ENCODE data around the gene OTUD3.

The OTUD3 gene

DNA sequence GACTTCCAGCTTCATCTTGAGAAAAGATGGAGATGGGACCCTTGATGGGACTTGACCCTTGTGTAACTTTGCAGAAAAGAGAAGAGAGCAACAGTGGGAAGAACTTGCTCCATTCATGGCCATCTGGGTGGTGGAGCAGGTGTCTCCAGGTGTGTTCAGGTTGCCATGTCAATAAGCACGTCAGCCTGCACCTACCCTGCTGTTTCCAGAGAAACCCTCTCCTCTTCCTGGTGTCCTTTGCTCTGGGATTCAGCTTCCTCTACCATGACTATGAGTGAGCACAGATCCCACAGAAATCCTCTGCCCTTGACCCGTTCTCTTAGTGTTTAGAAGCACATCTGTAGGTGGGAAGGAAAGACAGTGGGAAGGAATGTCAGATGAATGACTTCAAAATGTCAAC is 21.8 kb upstream of the OTUD3 start:
- no peak overlapping the region for H3K4me3 ChIP-seq (ENCODE audit: control insufficient read depth, low read depth, low read length)
- DNase-seq (ENCODE audit: low read depth), result no peak
- TF ChIP-seq, protein P1, sequence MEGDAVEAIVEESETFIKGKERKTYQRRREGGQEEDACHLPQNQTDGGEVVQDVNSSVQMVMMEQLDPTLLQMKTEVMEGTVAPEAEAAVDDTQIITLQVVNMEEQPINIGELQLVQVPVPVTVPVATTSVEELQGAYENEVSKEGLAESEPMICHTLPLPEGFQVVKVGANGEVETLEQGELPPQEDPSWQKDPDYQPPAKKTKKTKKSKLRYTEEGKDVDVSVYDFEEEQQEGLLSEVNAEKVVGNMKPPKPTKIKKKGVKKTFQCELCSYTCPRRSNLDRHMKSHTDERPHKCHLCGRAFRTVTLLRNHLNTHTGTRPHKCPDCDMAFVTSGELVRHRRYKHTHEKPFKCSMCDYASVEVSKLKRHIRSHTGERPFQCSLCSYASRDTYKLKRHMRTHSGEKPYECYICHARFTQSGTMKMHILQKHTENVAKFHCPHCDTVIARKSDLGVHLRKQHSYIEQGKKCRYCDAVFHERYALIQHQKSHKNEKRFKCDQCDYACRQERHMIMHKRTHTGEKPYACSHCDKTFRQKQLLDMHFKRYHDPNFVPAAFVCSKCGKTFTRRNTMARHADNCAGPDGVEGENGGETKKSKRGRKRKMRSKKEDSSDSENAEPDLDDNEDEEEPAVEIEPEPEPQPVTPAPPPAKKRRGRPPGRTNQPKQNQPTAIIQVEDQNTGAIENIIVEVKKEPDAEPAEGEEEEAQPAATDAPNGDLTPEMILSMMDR (conservative IDR thresholded peaks at IDR 0.05; ENCODE audit: control insufficient read depth, insufficient read depth, low read depth, low read length), result no peak

DNA sequence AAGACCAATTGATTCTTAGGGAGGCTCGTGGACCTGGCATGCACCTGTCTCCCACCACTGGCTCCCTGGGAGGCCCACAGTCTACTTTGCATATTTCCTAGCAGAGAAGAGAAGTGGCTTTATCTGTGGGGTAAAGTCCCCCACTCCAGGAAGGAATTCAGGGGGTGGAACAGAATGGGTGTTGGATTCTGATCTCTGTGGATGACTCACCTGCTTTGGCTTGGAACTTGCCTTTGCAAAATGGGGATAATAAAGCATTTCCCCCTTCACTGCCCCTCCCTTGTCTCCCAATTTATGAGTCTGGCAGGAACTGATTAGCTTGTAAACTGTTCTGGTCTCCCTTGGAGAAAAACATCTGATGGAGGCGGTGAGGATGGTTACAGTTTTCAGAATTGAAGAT is 21.2 kb upstream of the OTUD3 start:
- peak; percentile 62 for DNase-seq (ENCODE audit: low read depth)
- TF ChIP-seq, protein P1 (conservative IDR thresholded peaks at IDR 0.05; ENCODE audit: control insufficient read depth, insufficient read depth, low read depth, low read length), result no peak

DNA sequence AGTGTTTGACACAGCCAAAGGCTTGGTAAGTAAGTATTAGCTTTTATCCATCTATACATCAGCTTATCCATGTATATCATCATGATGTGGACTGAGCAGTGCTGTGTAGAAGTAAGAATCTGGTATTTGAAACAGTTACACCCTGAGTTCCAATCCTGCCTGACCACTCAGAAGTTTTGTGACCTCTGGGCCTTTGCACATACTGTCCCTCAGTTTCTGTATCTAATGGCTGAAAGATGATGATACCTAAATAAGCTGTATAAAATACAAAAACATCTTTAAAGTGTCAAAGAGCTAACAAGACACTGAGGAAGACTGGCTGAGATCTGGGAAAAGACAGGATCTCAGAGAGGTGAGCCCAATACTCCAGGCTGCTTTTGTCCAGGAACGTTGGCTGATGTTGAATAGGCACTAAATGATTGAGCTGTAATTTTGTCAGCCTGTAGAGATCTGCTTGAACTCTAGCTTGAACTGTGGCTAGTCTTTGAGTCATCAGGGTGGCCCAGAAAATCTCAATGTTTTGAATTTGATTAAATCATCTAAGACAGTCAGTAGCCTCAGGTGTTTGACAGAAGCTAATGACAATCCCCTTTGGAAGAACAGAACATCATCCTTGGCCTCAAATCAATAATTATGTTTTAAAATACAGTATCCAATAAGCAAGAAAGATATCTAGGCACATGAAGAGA is 20.2 kb upstream of the OTUD3 start:
- DNase-seq (ENCODE audit: low read depth), result no peak
- no peak overlapping the region for H3K4me3 ChIP-seq (ENCODE audit: control insufficient read depth, low read depth, low read length)

More for the DNA sequence above, 21.2 kb upstream of the OTUD3 start:
- no peak overlapping the region for H3K4me3 ChIP-seq (ENCODE audit: control insufficient read depth, low read depth, low read length)

DNA sequence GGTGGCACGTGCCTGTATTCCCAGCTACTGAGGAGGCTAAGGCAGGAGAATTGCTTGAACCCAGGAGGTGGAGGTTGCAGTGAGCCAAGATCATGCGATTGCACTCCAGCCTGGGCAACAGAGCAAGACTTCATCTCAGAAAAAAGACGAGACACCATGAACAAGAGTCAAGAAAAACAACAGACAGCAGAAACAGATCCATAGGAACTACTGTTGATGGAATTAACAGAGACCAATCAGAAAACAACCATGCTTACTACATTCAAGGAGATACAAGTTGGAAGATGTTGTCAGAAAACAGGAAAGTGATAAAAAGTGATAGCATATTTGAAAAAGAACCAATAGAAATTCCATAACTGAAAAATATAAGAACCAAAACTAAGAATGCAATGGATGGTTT is 19.3 kb upstream of the OTUD3 start:
- no peak for DNase-seq (ENCODE audit: low read depth)
- TF ChIP-seq, protein P1 (conservative IDR thresholded peaks at IDR 0.05; ENCODE audit: control insufficient read depth, insufficient read depth, low read depth, low read length), result no peak
- no peak overlapping the region for H3K4me3 ChIP-seq (ENCODE audit: control insufficient read depth, low read depth, low read length)

More for the DNA sequence above, 20.2 kb upstream of the OTUD3 start:
- TF ChIP-seq, protein P1 (conservative IDR thresholded peaks at IDR 0.05; ENCODE audit: control insufficient read depth, insufficient read depth, low read depth, low read length), result no peak

DNA sequence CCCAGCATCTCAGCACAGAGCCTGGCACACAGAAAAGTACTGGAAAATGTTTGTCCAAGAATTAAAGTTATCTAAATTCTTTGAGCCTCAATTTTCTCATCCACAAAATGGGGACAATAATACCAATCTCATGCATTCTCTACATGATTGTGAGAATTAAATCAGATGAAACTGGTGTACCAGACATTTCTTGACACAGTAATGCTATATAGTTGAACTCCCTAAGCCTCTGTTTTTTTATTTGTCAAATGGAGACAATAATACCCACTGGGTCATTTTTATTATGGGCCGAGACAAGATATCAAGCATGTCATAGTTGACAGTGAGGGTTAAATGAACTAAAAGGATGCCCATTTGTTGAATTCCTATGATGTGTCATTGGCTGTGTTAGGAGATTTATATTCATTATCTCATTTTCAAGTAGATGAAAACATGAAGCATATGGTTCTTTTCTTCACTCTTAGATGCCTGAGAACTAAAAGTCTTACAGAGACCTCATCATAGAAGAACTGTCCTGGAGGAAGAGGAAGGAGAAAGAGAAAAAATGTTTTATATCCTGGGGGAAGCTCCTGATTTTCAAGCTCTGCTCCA is 17.5 kb upstream of the OTUD3 start:
- no peak for DNase-seq (ENCODE audit: low read depth)
- TF ChIP-seq, protein P1 (conservative IDR thresholded peaks at IDR 0.05; ENCODE audit: control insufficient read depth, insufficient read depth, low read depth, low read length), result no peak
- H3K4me3 ChIP-seq (ENCODE audit: control insufficient read depth, low read depth, low read length), result no peak overlapping the region

DNA sequence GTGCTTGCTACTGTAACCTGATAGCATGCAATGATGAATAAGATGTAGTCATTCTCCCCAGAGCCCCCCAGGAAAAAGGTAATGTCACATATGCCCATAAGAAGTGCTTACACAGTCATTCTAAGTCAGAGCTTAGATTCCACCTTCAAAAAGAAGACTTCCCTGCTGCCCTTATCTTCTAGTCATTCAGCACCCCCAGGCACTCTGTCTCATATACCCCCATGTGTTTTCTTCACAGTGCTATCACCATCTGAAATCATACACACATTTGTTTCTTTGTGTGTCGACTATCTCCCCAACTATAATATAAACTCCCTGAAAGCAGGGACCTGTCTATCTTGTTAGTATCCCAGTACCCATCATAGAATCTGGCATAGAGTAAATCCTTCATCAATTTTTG is 16.2 kb upstream of the OTUD3 start:
- H3K4me3 ChIP-seq (ENCODE audit: control insufficient read depth, low read depth, low read length), result no peak overlapping the region
- DNase-seq (ENCODE audit: low read depth), result no peak
- TF ChIP-seq, protein P1 (conservative IDR thresholded peaks at IDR 0.05; ENCODE audit: control insufficient read depth, insufficient read depth, low read depth, low read length), result no peak
